Activated CD8-positive, alpha-beta memory T cell treated with anti-CD3 and anti-CD28 coated beads for 24 hours (primary cell): ENCODE results near the gene SPTLC3.

Experiments
- DNase-seq: peaks from one replicate; pipeline ENCODE4 v3.0.0-alpha.2; 2020

Gene SPTLC3

GRCh38 chr20:13205848-13206434 lies 197.2 kb downstream of the SPTLC3 start:
- DNase-seq: no peak

DNA sequence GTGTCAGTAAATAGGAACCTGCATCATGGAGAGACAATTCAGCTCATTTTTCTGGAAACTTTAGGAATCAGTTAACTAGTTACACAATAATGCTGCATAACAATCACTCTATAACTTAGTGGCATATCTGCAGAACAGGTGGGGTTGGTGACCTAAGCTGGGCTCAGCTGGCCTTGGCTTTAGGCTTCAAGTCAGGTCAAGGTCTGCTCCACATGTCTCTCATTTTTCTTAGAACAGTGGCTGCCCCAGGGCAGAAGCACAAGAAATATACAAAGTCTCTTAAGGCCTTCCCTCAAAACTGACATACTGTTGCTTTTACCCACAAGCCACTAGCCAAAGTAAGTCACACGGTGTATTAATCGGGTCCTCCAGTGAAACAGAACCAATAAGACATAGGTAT lies 198.2 kb downstream of the SPTLC3 start:
- DNase-seq: no peak

DNA sequence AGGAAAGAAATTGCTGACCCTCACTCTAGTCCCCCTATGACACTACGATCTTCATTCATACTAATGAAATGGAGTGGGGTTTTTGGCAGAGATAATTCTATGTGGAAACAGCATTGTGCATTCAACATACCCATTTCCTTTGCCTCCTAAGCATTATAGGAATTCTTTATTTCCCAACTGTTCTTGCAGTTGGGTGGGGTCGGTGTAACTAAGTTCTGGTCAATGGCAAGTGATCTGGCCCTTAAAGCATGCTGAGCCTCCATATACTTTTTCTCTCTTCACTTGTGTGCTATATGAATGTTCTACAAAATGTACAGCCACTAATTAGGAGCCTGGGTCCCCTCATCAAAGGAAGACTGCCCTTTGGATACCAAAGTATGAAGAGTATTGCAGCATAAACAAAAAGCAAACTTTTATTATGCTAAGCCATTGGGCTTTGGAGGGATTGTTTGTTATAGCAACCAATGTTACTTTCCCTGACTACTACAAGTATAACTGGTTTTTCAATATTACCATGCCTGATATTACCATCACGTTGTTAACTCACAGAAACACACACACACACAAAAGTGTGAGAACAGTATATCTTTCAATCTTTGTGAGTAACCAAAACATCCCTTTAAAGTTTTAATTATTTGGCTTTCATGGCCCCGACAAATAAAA lies 203.3 kb downstream of the SPTLC3 start:
- DNase-seq: no peak

DNA sequence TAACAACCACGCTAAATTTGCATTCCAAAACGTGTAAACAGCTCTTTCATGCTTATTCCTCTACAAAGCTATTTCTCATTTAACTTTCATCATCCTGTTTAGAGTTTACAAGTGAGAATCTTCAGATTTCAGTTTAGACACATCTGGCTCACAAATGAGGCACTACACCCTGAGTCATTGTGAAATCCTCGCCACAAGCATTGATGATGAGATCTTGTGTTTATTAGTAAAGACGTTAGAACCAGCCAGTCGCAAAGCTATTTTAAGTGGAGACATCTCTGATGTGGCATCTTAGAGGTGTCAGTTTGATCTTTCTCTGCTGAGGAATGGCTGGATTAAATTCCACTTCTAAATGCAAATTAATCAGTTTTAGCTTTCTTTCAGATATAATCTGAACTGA lies 204.0 kb downstream of the SPTLC3 start:
- no peak for DNase-seq

DNA sequence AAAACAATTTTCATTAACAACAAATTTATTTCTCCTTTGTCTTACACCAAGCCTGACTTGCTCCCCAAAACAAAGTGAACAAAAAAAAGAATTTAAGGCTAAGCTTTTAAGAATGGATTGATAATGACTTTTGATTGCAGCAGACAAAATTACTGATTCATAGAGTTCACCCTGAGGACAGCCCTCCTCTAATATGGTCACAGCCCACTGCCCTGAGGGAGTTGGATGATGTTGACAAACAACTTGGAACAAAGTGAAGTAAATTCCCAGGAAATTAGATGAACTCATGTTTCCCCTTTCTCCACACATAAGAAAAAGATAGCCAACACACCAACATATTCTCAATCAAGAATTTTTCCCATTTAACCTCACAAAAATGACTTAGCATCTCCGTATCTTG lies 204.6 kb downstream of the SPTLC3 start:
- no peak for DNase-seq

GRCh38 chr20:13216533-13216932 lies 207.8 kb downstream of the SPTLC3 start:
- DNase-seq: no peak
